CD14-positive monocyte (primary cell): ENCODE measurements around the gene CHRM5. TPM values are rescaled to one million over a fixed set of nuclear protein-coding genes. Genes with fewer than 3 reads are reported as not detected.

Experiments used
- DNase-seq, 3 donors: peaks; one replicate each; pipeline ENCODE4 v3.0.0-alpha.2; 2011 to 2022
- H2AFZ ChIP-seq: 2 replicates; pipeline ENCODE4 v1.6.0; 2012; ENCODE audit warnings: mild to moderate bottlenecking, low read depth, low read length, inconsistent platforms; ENCODE audit not compliant: insufficient read depth, poor library complexity, severe bottlenecking
- H3K27ac ChIP-seq, 2 donors: 1 replicate in 1 of 2; 2 replicates in 1 of 2; pipeline ENCODE4 v1.5.1; 2012 to 2013; ENCODE audit warnings: low read length in 2 of 2, control low read depth in 1 of 2, inconsistent platforms in 1 of 2, low read depth in 1 of 2, mild to moderate bottlenecking in 1 of 2
- H3K27me3 ChIP-seq, 2 donors: one replicate each; pipeline versions ENCODE4 v1.6.0 to v1.6.1; 2011 to 2013; ENCODE audit warnings: low read length in 2 of 2; ENCODE audit not compliant: control insufficient read depth in 2 of 2, insufficient read depth in 2 of 2
- H3K36me3 ChIP-seq, 2 donors: replicated peaks in 1 of 2; 1 replicate in 1 of 2; 2 replicates in 1 of 2; pipeline versions ENCODE4 v1.5.1 to v1.6.1; 2012 to 2013; ENCODE audit warnings: low read length in 2 of 2, control low read depth in 1 of 2, inconsistent platforms in 1 of 2, mild to moderate bottlenecking in 1 of 2; ENCODE audit not compliant: insufficient read depth in 2 of 2, control insufficient read depth in 1 of 2
- H3K4me1 ChIP-seq, 2 donors: 1 replicate in 1 of 2; 2 replicates in 1 of 2; pipeline versions ENCODE4 v1.5.1 to v1.6.1; 2012 to 2013; ENCODE audit warnings: low read length in 2 of 2, control low read depth in 1 of 2, inconsistent platforms in 1 of 2, mild to moderate bottlenecking in 1 of 2, moderate library complexity in 1 of 2; ENCODE audit not compliant: insufficient read depth in 2 of 2, control insufficient read depth in 1 of 2
- H3K4me2 ChIP-seq: replicated peaks from 2 replicates; pipeline ENCODE3; 2012; ENCODE audit warnings: low read length, moderate library complexity, mild to moderate bottlenecking; ENCODE audit not compliant: poor library complexity, severe bottlenecking; ENCODE audit errors: extremely low read depth
- H3K4me3 ChIP-seq, 3 experiments: fragments of 200-600 bp in 1 of 3; sonication (generic) in 1 of 3; replicated peaks in 1 of 3; 1 replicate in 2 of 3; 2 replicates in 1 of 3; pipeline ENCODE4 v1.5.1; 2011 to 2013; ENCODE audit warnings: low read length in 3 of 3, mild to moderate bottlenecking in 3 of 3, control low read depth in 2 of 3, low read depth in 2 of 3, inconsistent platforms in 1 of 3, moderate library complexity in 1 of 3
- H3K79me2 ChIP-seq: 2 replicates; pipeline ENCODE4 v1.6.0; 2012; ENCODE audit warnings: mild to moderate bottlenecking, control low read depth, inconsistent platforms, low read length, moderate library complexity; ENCODE audit not compliant: insufficient read depth
- H3K9ac ChIP-seq: 2 replicates; pipeline ENCODE4 v1.6.0; 2017; ENCODE audit warnings: low read length, mild to moderate bottlenecking; ENCODE audit not compliant: insufficient read depth, poor library complexity, severe bottlenecking
- H3K9me3 ChIP-seq, 2 donors: replicated peaks in 1 of 2; 1 replicate in 1 of 2; 2 replicates in 1 of 2; pipeline versions ENCODE4 v1.5.1 to v1.6.1; 2012 to 2013; ENCODE audit warnings: low read length in 2 of 2, control low read depth in 1 of 2; ENCODE audit not compliant: control insufficient read depth in 1 of 2, insufficient read depth in 1 of 2
- H4K20me1 ChIP-seq: 2 replicates; pipeline ENCODE4 v1.6.0; 2012; ENCODE audit warnings: mild to moderate bottlenecking, low read length, control low read depth, moderate library complexity; ENCODE audit not compliant: insufficient read depth
- H3K27ac Mint-ChIP-seq, 7 donors: one replicate each; pipeline ENCODE4 v1.8.0; 2020; ENCODE audit warnings: mild to moderate bottlenecking in 7 of 7, mixed read lengths in 7 of 7, moderate library complexity in 6 of 7, inconsistent platforms in 2 of 7
- H3K27me3 Mint-ChIP-seq, 3 donors: one replicate each; pipeline ENCODE4 v1.8.0; 2021 to 2022; ENCODE audit warnings: low read depth in 3 of 3, mild to moderate bottlenecking in 3 of 3, mixed read lengths in 3 of 3, moderate library complexity in 3 of 3, inconsistent platforms in 1 of 3
- H3K36me3 Mint-ChIP-seq, 2 donors: one replicate each; pipeline ENCODE4 v1.8.0; 2020; ENCODE audit warnings: mixed read lengths in 2 of 2, inconsistent platforms in 1 of 2, mild to moderate bottlenecking in 1 of 2
- H3K4me1 Mint-ChIP-seq: one replicate; pipeline ENCODE4 v1.8.0; 2020; ENCODE audit warnings: mild to moderate bottlenecking, mixed read lengths
- H3K4me3 Mint-ChIP-seq, 2 donors: one replicate each; pipeline ENCODE4 v1.8.0; 2020; ENCODE audit warnings: mild to moderate bottlenecking in 2 of 2, mixed read lengths in 2 of 2, moderate library complexity in 1 of 2
- H3K9me3 Mint-ChIP-seq, 7 donors: one replicate each; pipeline ENCODE4 v1.8.0; 2020 to 2022; ENCODE audit warnings: mixed read lengths in 7 of 7, mild to moderate bottlenecking in 6 of 7, moderate library complexity in 6 of 7, inconsistent platforms in 2 of 7
- CTCF ChIP-seq: fragments of 200-600 bp; IDR thresholded peaks from one replicate; pipeline ENCODE4 v1.8.0; 2022; ENCODE audit warnings: antibody characterized with exemption, mild to moderate bottlenecking
- WGBS: methylation state at CpG from one replicate; pipeline ENCODE4 v1.1.5; 2013; ENCODE audit warnings: missing lambda C conversion rate; ENCODE audit not compliant: insufficient coverage; 5-methylcytosine and 5-hydroxymethylcytosine counted together
- intact Hi-C, 2 donors: fragments of 100-400 bp; cut with micrococcal nuclease; formaldehyde crosslinking; loops; one replicate each; pipeline versions ENCODE4 v1.15.0 to v1.15.1; 2023
- polyA plus RNA-seq, 3 donors: library from polyadenylated mRNA; depleted of rRNA in 1 of 3; unstranded in 2 of 3; stranded (reverse) in 1 of 3; fragments of 300-500 nt in 2 of 3; fragments of >200 nt in 1 of 3; fragmentation: Illumina TruSeq in 2 of 3; gene quantifications; 1 replicate in 2 of 3; 2 replicates in 1 of 3; pipeline ENCODE4 v1.2.3, GENCODE V29; 2012 to 2021

Gene CHRM5
- polyA plus RNA-seq, 3 donors: not detected

DNA sequence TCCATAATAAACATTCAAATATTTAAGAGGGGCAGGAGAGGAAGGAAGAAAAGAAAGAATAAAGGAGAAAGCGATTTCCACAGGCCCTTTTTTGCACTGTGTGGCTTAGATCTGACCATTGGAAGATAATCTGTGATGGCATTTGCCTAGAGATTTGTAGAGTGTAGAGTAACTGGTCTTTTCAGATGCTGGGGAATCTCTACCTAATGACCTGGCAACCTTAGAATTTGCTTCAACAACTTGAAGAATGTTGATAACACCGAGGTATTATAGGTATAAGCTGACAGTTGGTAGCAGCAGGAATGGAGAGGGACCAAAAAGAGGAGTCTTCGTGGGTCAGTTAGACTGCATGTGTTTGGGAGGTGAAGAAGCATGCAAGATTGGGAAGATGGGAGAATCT lies 91.6 kb downstream of the CHRM5 start:
- no peaks in the 10 kb centered on the region for H4K20me1 ChIP-seq
- Mint-ChIP-seq H3K9me3 (peaks cover 0 to 1% (median 0%) of the 10 kb centered on the region in 7 donors), H3K4me1 (peaks cover 3% of the 10 kb centered on the region), H3K36me3 (no peaks in the 10 kb centered on the region), H3K4me3 (no peak overlapping the region), H3K27ac (no peak overlapping the region), H3K27me3 (peaks cover 0 to 3% (median 2%) of the 10 kb centered on the region in 3 donors)
- no peak overlapping the region for H3K4me2 ChIP-seq
- no peak overlapping the region for H2AFZ ChIP-seq
- H3K27me3 ChIP-seq: no peaks in the 10 kb centered on the region
- H3K27ac ChIP-seq: no peak overlapping the region
- H3K79me2 ChIP-seq: no peaks in the 10 kb centered on the region
- WGBS: 83% methylated on average over 2 of the region's 3 CpGs
- no peaks in the 10 kb centered on the region for H3K4me1 ChIP-seq
- H3K9me3 ChIP-seq: no peaks in the 10 kb centered on the region
- H3K4me3 ChIP-seq: no peak overlapping the region
- DNase-seq: no peak
- no peak overlapping the region for H3K9ac ChIP-seq
- no peaks in the 10 kb centered on the region for H3K36me3 ChIP-seq
- intact Hi-C loops: loop anchor here (5.0 to 10.0 kb wide), 3 partner anchors 152 to 862 kb away; partner anchors contain the start of genes GOLGA8B (in 1 of the 2) and KATNBL1 (in 1 of the 2)
- TF ChIP-seq CTCF: no peak

GRCh38 chr15:34064438-34064837 lies 96.1 kb downstream of the CHRM5 start:
- no peaks in the 10 kb centered on the region for H3K4me1 ChIP-seq
- H3K36me3 ChIP-seq: no peaks in the 10 kb centered on the region
- DNase-seq: no peak
- WGBS: no CpG with 5 or more reads among the region's 1 CpG
- no peak for TF ChIP-seq CTCF
- Mint-ChIP-seq H3K9me3 (no peaks in the 10 kb centered on the region), H3K4me1 (peaks cover 3% of the 10 kb centered on the region), H3K27ac (no peak overlapping the region), H3K36me3 (no peaks in the 10 kb centered on the region), H3K4me3 (no peak overlapping the region), H3K27me3 (peaks cover 0 to 4% (median under 1%) of the 10 kb centered on the region in 3 donors)
- H3K9me3 ChIP-seq: no peaks in the 10 kb centered on the region
- H3K27me3 ChIP-seq: no peaks in the 10 kb centered on the region
- intact Hi-C loops: loop anchor here (5.0 to 10.0 kb wide), 3 partner anchors 148 to 858 kb away; partner anchors contain the start of genes GOLGA8B (in 1 of the 2) and KATNBL1 (in 1 of the 2)
- no peak overlapping the region for H3K4me3 ChIP-seq
- H4K20me1 ChIP-seq: no peaks in the 10 kb centered on the region
- H3K9ac ChIP-seq: no peak overlapping the region
- no peak overlapping the region for H3K4me2 ChIP-seq
- H3K79me2 ChIP-seq: no peaks in the 10 kb centered on the region
- H2AFZ ChIP-seq: no peak overlapping the region
- H3K27ac ChIP-seq: no peak overlapping the region
